NB4 (cell line): ENCODE data around the gene PPA2.

Experiments used
- CTCF ChIP-seq: IDR thresholded peaks from one replicate; pipeline ENCODE4 v1.5.1; 2012; ENCODE audit warnings: low read depth, low read length
- POLR2A ChIP-seq: IDR thresholded peaks from 2 replicates; pipeline ENCODE4 v1.6.1; 2011; ENCODE audit warnings: mild to moderate bottlenecking; ENCODE audit not compliant: insufficient read length; ENCODE audit errors: extremely low read depth

GRCh38 chr4:105461221-105461620, 12.6 kb downstream of the PPA2 start:
- TF ChIP-seq CTCF (no peak), POLR2A (no peak)
